K562 (cell line): ENCODE data around the gene CDKN1C. TPM values are rescaled to one million over a fixed set of nuclear protein-coding genes. Genes with fewer than 3 reads are reported as not detected.

Experiments used
- EGR1 ChIP-seq: fragments of 450-650 bp; conservative IDR thresholded peaks from 2 replicates; pipeline ENCODE4 v1.6.1; 2017; ENCODE audit warnings: mild to moderate bottlenecking
- HDAC3 ChIP-seq: fragments of 450-650 bp; IDR thresholded peaks from 2 replicates; pipeline ENCODE4 v1.6.1; 2018; ENCODE audit warnings: borderline replicate concordance, mild to moderate bottlenecking, moderate library complexity; ENCODE audit not compliant: partially characterized antibody
- HLTF ChIP-seq: fragments of 450-650 bp; IDR thresholded peaks from 2 replicates; pipeline ENCODE4 v1.6.1; 2016
- KAT7 ChIP-seq: sonication (generic); formaldehyde crosslinking; IDR thresholded peaks from 2 replicates; pipeline ENCODE4 v1.8.0; 2022; ENCODE audit warnings: missing genetic modification reagents, mild to moderate bottlenecking, borderline replicate concordance
- MCM2 ChIP-seq: fragments of 450-650 bp; IDR thresholded peaks from 2 replicates; pipeline ENCODE4 v1.6.1; 2017; ENCODE audit warnings: low read depth, mild to moderate bottlenecking
- MYC ChIP-seq, 2 experiments: fragments of 250-450 bp in 1 of 2; sonication (Bioruptor Pico) in 1 of 2; IDR thresholded peaks; 2 replicates each; pipeline versions ENCODE4 v1.5.1 to v1.6.1; 2012 to 2021; ENCODE audit warnings: low read depth in 2 of 2, borderline replicate concordance in 1 of 2, improper control_type of control experiment in 1 of 2, low read length in 1 of 2, mild to moderate bottlenecking in 1 of 2, moderate library complexity in 1 of 2
- STAG1 ChIP-seq: sonication (generic); formaldehyde crosslinking; IDR thresholded peaks from 2 replicates; pipeline ENCODE4 v1.5.0; 2020; ENCODE audit warnings: missing genetic modification reagents, borderline replicate concordance
- ZBTB1 ChIP-seq: sonication (generic); formaldehyde crosslinking; IDR thresholded peaks from 2 replicates; pipeline ENCODE4 v1.8.1; 2023; ENCODE audit warnings: missing genetic modification reagents, low read depth, mild to moderate bottlenecking, borderline replicate concordance
- polyA plus RNA-seq, 8 experiments: library from polyadenylated mRNA; depleted of rRNA in 4 of 8; stranded (reverse) in 5 of 8; unstranded in 3 of 8; fragments of >200 nt; fragmentation: Nextera tagmentation in 2 of 8; fragmentation: Illumina TruSeq in 1 of 8; extraction: Ambion mirVana in 2 of 8; extraction: Trizol in 1 of 8; gene quantifications; 2 replicates each; pipeline versions ENCODE4 v1.2.1 to v1.2.3, GENCODE V29; 2011 to 2014; ENCODE audit warnings: inconsistent platforms in 1 of 8, missing spikeins in 1 of 8
- total RNA-seq, 7 experiments: library from RNA; depleted of rRNA in 6 of 7; stranded (reverse); fragments of >200 nt in 6 of 7; fragmentation: Illumina TruSeq in 2 of 7; extraction: Trizol in 2 of 7; gene quantifications; 2 replicates each; pipeline versions ENCODE4 v1.2.1 to v1.2.3, GENCODE V29; 2011 to 2021; ENCODE audit warnings: low replicate concordance in 1 of 7
- TF ChIP-seq, protein P1 (sequence below), 2 experiments: fragments of 450-650 bp in 1 of 2; sonication (generic) in 1 of 2; formaldehyde crosslinking in 1 of 2; IDR thresholded peaks; 2 replicates each; pipeline versions ENCODE4 v1.7.1 to v1.9.0; 2016 to 2022; ENCODE audit warnings: inconsistent platforms in 1 of 2, mild to moderate bottlenecking in 1 of 2, missing genetic modification reagents in 1 of 2
- TF ChIP-seq, protein P2 (sequence below): sonication (generic); formaldehyde crosslinking; IDR thresholded peaks from 2 replicates; pipeline ENCODE4 v1.8.0; 2022; ENCODE audit warnings: missing genetic modification reagents, mild to moderate bottlenecking, borderline replicate concordance
- TF ChIP-seq, protein P3 (sequence below), 2 experiments: fragments of 450-650 bp; conservative IDR thresholded peaks; 2 replicates each; pipeline ENCODE4 v1.6.1; 2017; ENCODE audit warnings: mild to moderate bottlenecking in 2 of 2, moderate library complexity in 2 of 2
- TF ChIP-seq, protein P4 (sequence below): sonication (generic); formaldehyde crosslinking; IDR thresholded peaks from 2 replicates; pipeline ENCODE4 v1.8.1; 2023; ENCODE audit warnings: mild to moderate bottlenecking, missing genetic modification reagents

Gene CDKN1C
- total and polyA plus RNA-seq, 9 of the 15 experiments (the other 6 are each of a cell fraction or from before 2014, with no cell fraction given) = 2.8 to 21.1 (median 9.3) TPM

DNA sequence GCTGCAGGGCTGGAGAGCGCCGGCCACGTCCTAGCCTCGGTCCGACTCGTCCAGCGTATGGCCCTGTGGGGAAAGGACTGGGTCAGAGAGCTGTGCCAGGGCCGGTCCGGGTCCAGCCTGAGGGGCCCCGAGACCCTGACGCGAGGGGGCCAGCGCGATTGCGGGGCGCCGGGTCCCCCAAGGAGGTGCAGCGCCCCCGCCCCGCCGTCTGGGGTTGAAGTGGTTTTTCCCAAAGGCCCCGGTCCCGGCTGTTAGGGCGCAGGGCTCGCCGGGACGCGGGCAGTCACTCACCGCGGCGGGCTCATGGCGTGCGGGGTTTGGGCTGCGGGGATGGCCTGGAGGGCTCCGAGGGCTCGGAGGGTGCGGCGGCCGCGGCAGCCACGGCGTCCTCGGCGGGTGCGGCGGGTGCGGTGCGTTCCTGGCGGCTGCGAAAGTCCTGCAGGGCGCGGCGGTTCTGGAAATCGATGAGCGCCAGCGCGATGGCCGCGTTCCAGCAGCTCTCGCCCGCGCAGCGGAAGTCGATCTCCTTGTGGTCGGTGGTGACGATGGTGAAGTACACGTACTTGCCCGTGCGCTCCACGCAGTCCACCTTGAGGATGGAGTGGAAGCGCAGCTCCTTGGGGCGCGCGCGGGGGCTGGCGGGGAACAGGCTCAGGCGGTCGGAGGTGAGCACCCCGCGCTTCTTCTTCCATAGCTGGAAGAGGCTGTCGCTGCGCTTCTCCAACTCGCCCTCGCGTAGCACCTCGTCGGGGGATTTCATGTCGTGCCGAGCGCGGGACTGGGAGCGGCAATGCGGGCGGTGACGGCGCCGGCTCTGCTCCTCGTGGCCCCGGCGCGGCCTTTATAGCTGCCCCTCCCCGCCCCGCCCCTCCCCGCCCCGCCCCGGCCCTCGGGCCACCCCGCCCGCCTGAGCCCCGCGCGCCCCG lies 43.3 kb upstream of the CDKN1C start, which contains the start of gene PHLDA2 (continued):
- TF ChIP-seq, protein P1, sequence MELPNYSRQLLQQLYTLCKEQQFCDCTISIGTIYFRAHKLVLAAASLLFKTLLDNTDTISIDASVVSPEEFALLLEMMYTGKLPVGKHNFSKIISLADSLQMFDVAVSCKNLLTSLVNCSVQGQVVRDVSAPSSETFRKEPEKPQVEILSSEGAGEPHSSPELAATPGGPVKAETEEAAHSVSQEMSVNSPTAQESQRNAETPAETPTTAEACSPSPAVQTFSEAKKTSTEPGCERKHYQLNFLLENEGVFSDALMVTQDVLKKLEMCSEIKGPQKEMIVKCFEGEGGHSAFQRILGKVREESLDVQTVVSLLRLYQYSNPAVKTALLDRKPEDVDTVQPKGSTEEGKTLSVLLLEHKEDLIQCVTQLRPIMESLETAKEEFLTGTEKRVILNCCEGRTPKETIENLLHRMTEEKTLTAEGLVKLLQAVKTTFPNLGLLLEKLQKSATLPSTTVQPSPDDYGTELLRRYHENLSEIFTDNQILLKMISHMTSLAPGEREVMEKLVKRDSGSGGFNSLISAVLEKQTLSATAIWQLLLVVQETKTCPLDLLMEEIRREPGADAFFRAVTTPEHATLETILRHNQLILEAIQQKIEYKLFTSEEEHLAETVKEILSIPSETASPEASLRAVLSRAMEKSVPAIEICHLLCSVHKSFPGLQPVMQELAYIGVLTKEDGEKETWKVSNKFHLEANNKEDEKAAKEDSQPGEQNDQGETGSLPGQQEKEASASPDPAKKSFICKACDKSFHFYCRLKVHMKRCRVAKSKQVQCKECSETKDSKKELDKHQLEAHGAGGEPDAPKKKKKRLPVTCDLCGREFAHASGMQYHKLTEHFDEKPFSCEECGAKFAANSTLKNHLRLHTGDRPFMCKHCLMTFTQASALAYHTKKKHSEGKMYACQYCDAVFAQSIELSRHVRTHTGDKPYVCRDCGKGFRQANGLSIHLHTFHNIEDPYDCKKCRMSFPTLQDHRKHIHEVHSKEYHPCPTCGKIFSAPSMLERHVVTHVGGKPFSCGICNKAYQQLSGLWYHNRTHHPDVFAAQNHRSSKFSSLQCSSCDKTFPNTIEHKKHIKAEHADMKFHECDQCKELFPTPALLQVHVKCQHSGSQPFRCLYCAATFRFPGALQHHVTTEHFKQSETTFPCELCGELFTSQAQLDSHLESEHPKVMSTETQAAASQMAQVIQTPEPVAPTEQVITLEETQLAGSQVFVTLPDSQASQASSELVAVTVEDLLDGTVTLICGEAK (IDR thresholded peaks at IDR 0.05) = no peak
- TF ChIP-seq, protein P1 (CRISPR knock-in tag; IDR thresholded peaks at IDR 0.05) = no peak
- TF ChIP-seq, protein P2, sequence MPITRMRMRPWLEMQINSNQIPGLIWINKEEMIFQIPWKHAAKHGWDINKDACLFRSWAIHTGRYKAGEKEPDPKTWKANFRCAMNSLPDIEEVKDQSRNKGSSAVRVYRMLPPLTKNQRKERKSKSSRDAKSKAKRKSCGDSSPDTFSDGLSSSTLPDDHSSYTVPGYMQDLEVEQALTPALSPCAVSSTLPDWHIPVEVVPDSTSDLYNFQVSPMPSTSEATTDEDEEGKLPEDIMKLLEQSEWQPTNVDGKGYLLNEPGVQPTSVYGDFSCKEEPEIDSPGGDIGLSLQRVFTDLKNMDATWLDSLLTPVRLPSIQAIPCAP (CRISPR knock-in tag) = no peak
- TF ChIP-seq HDAC3 (no peak), EGR1 (peak; percentile 69), ZBTB1 (peak; percentile 81), MYC (IDR thresholded peaks at IDR 0.05; ENCODE audit: low read depth, low read length) (peak; percentile 62), MYC (CRISPR knock-in tag; IDR thresholded peaks at IDR 0.05; ENCODE audit: borderline replicate concordance, low read depth) (no peak; the same call in 1 of the 2 replicates), STAG1 (CRISPR knock-in tag) (no peak; the same call in 1 of the 2 replicates), KAT7 (peak; percentile 75; the same call in 1 of the 2 replicates), MCM2 (no peak), HLTF (0 out of 2 replicates have a peak, but pooled peaks have one; percentile 30)
- TF ChIP-seq, protein P3, sequence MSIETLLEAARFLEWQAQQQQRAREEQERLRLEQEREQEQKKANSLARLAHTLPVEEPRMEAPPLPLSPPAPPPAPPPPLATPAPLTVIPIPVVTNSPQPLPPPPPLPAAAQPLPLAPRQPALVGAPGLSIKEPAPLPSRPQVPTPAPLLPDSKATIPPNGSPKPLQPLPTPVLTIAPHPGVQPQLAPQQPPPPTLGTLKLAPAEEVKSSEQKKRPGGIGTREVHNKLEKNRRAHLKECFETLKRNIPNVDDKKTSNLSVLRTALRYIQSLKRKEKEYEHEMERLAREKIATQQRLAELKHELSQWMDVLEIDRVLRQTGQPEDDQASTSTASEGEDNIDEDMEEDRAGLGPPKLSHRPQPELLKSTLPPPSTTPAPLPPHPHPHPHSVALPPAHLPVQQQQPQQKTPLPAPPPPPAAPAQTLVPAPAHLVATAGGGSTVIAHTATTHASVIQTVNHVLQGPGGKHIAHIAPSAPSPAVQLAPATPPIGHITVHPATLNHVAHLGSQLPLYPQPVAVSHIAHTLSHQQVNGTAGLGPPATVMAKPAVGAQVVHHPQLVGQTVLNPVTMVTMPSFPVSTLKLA (conservative IDR thresholded peaks at IDR 0.05) = peak; percentile 46 to 86
- TF ChIP-seq, protein P4, sequence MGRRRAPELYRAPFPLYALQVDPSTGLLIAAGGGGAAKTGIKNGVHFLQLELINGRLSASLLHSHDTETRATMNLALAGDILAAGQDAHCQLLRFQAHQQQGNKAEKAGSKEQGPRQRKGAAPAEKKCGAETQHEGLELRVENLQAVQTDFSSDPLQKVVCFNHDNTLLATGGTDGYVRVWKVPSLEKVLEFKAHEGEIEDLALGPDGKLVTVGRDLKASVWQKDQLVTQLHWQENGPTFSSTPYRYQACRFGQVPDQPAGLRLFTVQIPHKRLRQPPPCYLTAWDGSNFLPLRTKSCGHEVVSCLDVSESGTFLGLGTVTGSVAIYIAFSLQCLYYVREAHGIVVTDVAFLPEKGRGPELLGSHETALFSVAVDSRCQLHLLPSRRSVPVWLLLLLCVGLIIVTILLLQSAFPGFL (CRISPR knock-in tag) = peak; percentile 25; the same call in 1 of the 2 replicates
